ENCODE measurements around the gene RAD51D.
"Not testable (repeated sequence)": the region's sequence is repeated elsewhere in the genome, so short reads cannot be mapped to it uniquely, and the experiment has no call there.

The RAD51D gene

DNA sequence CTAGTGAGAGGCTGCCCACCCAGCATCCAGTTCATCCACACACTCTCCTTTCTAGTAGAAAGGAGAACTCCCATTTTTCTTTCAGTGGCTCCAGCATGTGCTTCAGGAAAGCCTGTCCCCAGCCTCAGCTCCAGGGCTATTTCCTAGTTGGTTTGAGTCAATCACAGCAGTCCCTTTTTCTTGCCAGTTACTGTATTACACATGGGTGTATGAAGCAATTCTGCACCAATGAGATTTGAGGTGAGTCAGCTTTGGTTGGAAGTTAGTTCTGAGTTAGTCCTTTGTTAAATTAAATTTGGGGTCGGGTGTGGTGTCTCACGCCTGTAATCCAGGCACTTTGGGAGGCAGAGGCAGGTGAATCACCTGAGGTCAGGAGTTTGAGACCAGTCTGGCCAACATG lies 24.8 kb downstream of the RAD51D start:
- no peak overlapping the region for H3K4me3 ChIP-seq
- H3K27ac ChIP-seq = no peak overlapping the region
- TF ChIP-seq, protein P1, sequence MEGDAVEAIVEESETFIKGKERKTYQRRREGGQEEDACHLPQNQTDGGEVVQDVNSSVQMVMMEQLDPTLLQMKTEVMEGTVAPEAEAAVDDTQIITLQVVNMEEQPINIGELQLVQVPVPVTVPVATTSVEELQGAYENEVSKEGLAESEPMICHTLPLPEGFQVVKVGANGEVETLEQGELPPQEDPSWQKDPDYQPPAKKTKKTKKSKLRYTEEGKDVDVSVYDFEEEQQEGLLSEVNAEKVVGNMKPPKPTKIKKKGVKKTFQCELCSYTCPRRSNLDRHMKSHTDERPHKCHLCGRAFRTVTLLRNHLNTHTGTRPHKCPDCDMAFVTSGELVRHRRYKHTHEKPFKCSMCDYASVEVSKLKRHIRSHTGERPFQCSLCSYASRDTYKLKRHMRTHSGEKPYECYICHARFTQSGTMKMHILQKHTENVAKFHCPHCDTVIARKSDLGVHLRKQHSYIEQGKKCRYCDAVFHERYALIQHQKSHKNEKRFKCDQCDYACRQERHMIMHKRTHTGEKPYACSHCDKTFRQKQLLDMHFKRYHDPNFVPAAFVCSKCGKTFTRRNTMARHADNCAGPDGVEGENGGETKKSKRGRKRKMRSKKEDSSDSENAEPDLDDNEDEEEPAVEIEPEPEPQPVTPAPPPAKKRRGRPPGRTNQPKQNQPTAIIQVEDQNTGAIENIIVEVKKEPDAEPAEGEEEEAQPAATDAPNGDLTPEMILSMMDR (IDR thresholded peaks at IDR 0.05) = no peak
- no peak for DNase-seq (ENCODE audit: low spot score)

DNA sequence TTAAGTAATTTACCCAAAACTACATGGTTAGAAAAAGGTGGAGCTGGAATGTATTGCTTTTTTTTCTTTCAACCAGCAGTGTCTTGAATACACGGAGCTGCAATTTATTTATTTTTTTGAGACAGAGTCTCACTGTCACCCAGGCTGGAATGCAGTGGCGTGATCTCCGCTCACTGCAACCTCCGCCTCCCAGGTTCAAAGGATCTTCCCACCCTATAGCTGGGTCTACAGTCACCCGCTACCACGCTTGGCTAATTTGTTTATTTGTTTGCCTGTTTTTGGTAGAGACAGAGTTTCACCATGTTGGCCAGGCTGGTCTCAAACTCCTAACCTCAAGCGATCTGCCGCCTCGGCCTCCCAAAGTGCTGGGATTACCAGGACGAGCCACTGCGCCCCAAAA lies 29.0 kb downstream of the RAD51D start:
- not testable (repeated sequence) for H3K27ac ChIP-seq; DNase-seq (ENCODE audit: low spot score); H3K4me3 ChIP-seq

DNA sequence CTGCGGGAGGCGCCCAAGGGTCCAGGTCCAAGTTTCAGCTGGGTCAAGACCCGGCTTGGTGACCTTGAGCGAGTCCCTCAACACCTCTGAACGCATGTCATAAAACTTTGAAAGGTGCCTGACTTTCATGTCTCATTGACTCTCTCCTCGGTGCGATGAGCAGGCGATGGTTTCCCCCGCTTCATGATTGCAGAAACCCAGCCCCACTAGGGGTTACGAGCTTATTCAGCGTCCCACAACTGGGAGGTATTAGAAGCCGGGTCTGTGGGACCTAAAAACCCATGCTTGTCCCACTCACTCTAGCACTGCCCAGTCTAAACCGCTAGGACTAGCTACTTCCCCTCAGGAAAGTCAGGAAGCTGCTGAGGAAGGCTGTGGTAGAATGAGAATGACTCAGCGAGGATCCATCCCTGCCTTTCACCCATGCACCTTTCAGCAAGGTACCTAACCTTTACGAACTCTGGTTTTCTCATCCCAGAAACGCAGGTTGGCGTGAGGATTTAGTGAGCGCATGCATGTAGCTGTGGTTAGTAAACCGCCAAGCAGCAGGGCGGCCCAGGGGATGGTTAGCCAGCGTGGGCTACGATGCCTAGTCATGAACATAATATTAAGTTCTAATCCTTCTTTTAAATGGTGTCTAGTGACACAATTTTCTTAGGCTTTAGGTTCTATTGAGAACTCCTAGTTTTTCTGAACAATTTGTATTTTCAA lies 29.9 kb downstream of the RAD51D start:
- Histone ChIP-seq H3K27ac (peak overlapping the region; percentile 75 to 88), H3K4me3 (peak overlapping the region; percentile 92)
- no peak for DNase-seq (ENCODE audit: low spot score)
- TF ChIP-seq, protein P1 (IDR thresholded peaks at IDR 0.05) = peak; percentile 22

DNA sequence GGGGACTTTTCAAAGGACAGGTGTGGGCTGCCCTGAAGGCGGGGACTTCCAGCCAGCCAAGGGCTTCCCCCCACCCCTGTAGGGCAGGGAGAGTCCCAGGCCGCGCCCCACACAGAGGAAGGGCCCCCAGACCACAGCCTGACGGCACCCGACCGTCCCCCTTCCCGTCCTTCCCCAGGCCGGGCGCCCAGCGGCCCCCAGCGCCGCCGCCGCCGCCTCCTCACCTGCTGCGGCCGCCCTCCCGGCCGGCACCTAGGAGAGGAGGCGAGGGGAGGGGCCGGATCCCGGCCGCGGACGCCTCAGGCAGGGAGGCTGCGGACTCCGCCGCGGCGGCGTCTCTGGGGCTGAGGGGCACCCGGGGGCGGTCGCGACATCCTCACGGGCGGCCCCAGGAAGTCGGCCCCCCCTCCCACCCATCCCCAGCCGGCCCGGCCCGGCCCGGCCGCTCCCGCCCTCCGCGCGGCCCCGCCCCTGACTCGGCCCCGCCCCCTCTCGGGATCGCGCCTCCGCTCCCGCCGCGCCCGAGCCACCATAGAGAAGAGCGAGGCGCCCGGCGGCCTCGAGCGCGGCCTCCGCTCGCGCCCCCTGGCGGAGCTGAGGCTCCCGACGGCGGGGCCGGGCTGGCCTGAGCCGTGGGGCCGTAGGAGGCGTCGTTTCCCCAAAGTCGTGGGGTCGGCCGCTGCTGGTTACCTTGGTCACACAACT lies 30.6 kb downstream of the RAD51D start:
- peak overlapping the region; percentile 75 to 88 for H3K27ac ChIP-seq
- TF ChIP-seq, protein P1 (IDR thresholded peaks at IDR 0.05) = peak; percentile 85
- peak overlapping the region; percentile 92 for H3K4me3 ChIP-seq
- peak; percentile 90 for DNase-seq (ENCODE audit: low spot score)

DNA sequence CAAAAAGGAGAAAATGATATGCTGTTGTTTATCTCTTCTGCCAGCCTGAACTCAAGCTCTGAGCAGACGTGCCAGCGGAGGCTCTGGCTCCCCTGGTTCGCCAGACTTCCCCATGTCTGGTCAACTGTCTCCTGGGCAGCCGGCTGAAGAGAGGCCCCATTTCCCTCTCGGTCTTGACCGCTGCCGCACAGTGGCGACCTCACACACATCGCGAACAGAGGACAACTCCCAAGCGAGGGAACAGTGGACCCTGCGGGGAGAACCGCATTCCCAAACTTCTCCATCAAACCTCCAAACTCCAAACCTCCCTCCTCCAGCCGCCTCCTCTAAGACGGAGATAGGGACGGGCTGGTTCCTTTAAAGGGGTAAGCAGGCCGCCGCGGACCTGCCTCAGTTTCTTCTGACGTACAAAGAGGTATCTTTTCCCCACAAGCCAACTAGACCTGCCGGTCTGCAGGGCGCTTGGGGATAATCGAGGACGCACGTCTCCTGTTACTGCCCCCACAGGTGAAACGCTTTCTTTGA lies 31.2 kb downstream of the RAD51D start:
- TF ChIP-seq, protein P1 (IDR thresholded peaks at IDR 0.05) = no peak
- Histone ChIP-seq H3K27ac (peak overlapping the region; percentile 75 to 88), H3K4me3 (peak overlapping the region; percentile 92)
- peak; percentile 82 for DNase-seq (ENCODE audit: low spot score)

DNA sequence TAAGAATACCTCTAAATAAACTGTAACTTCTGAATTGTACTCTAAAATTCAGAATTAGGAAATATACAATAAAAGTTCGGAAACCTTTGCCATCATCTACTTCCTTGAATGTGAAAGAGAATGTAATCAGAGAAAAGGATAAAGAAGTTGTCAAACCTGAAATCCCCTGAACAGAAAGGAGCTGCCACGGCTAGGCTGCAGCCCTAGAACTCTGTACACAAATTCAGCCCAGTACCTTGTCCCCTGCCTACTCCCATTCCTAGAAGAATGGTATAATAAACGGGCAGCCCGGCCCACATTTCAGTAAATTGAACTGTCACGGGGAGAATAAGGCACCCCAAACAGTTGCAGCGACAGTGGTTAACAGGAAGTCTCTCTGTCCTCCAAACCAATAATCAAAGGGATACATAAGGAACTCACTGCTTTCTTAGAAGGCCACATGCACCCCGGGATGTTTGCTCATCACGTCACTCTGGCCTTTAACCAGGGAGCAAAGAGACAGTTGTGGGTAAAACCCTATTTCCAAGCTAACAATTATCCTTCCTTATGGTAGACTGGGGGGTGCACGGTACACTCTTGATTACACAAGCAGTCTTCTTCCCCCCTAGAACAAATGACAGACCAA lies 31.8 kb downstream of the RAD51D start:
- TF ChIP-seq, protein P1 (IDR thresholded peaks at IDR 0.05) = no peak
- no peak for DNase-seq (ENCODE audit: low spot score)
- H3K27ac ChIP-seq = peak overlapping the region; percentile 75 to 88
- H3K4me3 ChIP-seq = peak overlapping the region; percentile 92

DNA sequence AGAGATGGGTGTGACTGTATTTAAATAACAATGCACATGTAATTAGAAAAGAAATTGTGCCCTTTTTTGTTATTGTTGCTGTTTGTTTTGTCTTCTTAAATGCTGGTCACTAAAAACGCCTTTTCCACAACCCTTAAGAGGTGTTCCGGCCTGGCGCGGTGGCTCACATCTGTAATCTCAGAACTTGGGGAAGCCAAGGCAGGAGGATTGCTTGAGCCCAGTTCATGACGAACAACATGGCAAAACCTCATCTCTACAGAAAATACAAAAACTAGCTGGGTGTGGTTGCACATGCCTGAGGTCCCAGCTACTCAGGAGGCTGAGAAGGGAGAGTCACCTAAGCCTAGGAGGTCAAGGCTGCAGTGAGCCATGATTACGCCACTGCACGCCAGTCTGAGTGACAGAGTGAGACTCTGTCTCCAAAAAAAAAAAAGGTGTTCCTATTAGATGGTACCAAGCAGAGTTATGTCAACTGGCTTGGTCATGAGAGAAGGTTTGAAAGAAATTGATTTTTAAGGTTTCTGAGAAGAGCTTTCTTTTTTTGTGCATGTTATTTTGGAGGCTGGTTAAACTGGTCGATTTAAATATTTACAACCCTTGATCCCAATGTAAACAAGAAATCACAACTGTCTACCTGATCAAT lies 32.6 kb downstream of the RAD51D start:
- H3K27ac ChIP-seq = no peak overlapping the region
- DNase-seq (ENCODE audit: low spot score) = no peak
- TF ChIP-seq, protein P1 (IDR thresholded peaks at IDR 0.05) = no peak
- peak overlapping the region; percentile 92 for H3K4me3 ChIP-seq

Data from coronary artery (tissue), 2 donors.